HG03432 (cell line): ENCODE data around the gene NUDT9.

Experiments
- ATAC-seq: cut with Tn5 transposase; IDR thresholded peaks from one replicate; pipeline ENCODE4 v1.9.1; 2021; ENCODE audit warnings: mild to moderate bottlenecking, moderate library complexity; ENCODE audit not compliant: unreplicated experiment

The NUDT9 gene

DNA sequence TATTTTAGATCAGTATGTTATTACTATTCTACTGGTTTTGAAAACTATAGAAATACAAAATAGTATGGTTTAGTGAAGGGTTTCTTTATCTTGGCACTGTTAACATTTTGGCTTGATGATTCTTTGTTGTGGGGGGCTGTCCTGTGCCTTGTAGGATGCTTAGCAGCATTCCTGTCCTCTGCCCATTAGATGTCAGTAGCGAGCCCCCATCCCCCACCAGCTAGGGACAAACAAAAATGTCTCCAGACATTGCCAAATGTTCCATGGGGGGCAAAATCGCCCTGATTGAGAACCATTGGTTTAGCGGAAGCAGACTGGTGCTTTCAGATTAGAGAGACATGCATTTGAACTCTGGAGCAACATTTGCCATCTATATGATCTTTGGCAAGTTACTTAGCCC is 83.5 kb downstream of the NUDT9 start:
- ATAC-seq = no peak

DNA sequence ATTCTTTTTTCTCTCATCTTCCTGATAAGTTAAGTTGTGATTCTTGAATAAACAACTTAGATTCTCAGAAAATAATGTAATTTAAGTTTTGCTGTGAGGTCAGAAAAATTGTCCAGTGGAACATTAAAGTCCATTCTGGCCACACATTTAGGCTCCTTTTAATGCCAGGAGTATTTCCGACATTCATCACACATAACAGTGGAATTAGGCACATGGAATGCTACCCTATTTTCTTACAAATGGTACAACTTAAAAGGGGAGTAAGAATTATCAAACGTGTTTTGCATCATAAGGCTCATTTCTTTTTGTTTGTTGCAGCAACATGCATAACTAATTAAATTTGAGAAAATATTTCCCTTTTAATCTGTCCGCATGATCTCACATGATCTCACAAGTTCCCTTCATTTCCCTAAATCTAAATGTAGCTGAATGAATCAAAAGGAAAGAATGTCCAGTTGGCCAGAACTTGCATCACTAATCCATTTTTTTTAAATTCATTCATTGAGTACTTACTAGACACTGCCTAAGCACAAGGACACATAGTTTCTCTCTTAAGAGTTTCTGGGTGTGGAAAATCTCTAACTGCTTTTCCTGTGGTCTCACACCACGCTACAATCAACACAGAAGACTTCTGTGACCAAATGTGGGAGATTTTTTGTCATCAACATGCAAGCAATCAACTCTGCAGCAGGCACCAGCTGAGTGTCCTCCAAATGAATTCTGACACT is 84.8 kb downstream of the NUDT9 start:
- ATAC-seq = no peak
